Skeletal muscle cell (primary cell): ENCODE data around the gene NID2.

Source experiments
- DNase-seq: peaks from one replicate; pipeline ENCODE4 v3.0.0-alpha.2; 2010; ENCODE audit warnings: low read depth
- H3K4me3 ChIP-seq: 2 replicates; pipeline ENCODE4 v1.5.1; 2011; ENCODE audit warnings: low read depth, mild to moderate bottlenecking, control low read depth, low read length, moderate library complexity

NID2 gene

DNA sequence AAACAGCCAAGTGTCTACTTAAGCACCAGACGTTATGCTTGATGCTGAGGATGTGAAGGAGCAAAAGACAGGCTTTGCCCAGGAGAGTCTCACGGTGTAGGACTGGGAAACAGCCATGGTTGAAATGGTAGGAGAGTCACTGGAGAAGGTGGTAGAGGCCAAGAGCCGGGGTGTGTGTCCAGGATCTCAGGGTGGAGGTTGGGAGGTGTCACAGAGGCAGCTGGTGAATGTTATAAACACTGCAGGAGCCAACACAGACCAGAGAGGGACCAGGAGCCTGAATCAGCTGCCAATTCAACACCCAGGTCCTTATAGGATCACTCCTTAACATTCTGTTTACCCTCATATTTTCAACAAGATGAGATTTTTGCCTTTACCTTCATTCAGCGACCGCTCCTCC, 7.5 kb downstream of the NID2 start:
- no peak overlapping the region for H3K4me3 ChIP-seq
- DNase-seq, result no peak

DNA sequence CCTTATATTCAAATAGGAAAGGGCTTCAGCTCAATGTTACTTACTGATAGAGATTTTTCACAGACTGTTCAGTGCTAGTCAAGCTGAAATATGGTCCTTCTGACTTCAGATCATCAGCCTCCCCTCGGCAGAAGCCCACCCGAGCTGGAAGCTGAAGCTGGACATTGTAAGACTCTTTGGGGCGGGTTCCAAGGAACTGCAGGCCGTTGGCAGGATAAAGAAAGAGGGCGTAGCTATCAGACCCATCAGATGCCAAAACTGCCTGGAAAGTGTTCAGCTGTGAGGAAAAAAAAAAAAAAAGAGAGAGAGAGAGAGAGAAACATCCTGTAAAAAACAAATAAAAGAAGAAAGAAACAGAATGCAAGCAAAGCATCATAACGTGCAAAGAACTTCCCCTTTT, 8.8 kb downstream of the NID2 start:
- DNase-seq, result no peak
- no peak overlapping the region for H3K4me3 ChIP-seq

DNA sequence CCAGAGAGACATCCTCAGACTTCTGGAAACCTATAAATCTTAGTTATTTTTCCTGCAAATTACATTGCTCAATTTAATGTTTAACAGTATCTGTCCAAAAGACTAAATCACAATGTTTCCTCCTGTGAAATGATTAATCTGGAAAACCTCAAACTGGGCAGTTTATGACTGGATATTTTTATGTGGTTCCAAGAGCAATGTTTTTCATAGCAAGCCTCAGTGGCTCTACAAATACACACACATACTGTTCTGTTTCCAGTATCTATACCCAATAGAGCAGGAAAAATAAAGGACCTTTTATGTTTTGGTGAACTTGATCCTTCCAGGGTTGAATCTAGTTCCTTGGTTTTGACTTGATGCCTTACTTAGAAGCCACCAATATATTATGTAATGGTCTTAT, 9.2 kb downstream of the NID2 start:
- no peak for DNase-seq
- H3K4me3 ChIP-seq, result no peak overlapping the region

DNA sequence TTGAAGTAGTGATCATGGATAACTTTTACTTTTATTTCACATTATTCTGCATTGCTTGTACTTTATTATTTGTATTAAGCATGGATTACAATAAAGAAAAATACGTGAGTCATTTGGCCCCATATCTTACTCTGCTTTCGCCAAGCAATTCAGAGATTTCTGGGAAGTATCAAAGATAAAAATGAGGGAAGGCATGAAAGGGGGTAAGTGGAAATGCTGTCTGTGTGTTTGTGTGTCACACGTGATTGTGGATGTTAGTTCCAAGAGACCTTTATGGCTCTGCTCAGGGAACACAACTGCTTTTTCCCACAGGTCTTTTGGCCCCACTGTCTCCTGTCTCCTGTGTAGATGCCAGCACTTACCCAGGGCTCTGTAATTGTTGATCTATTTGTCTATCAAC, 10.5 kb downstream of the NID2 start:
- DNase-seq, result no peak
- H3K4me3 ChIP-seq, result no peak overlapping the region

DNA sequence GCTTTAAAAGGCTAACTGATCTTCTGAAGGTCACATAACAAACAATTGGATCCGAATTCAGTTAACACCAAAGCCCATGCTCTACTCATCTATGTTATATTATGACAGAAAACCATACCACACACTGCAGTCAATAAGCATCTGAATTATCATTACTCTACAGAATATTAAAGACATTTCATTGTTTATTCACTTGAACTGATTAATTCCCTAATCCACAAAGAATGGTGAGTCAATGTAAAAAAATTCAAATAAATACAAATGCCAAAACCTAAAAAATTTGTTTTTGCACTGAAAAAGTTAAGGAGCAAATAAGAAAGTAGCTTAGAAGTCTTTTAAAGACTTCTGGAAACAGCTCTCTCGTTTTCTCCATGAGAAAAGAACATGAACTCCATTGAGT, 13.7 kb downstream of the NID2 start:
- H3K4me3 ChIP-seq, result no peak overlapping the region
- no peak for DNase-seq

DNA sequence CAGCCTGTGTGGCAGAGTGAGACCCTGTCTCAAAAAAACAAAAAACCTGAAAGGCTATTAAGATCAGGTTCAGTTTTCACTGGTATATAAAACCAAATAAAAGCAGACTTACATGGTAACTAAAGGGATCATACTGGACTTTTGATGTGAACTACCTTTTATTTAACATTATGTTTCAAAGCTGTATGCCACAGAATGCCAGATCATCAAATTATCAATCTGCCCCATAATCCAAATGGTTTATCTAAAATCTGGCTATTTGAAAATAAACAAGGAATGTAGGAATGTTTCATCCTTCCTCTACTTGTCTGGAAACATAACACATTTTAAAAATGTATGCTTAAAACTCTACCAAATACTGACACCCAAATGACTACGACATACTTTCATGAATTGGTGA, 14.2 kb downstream of the NID2 start:
- DNase-seq, result no peak

DNA sequence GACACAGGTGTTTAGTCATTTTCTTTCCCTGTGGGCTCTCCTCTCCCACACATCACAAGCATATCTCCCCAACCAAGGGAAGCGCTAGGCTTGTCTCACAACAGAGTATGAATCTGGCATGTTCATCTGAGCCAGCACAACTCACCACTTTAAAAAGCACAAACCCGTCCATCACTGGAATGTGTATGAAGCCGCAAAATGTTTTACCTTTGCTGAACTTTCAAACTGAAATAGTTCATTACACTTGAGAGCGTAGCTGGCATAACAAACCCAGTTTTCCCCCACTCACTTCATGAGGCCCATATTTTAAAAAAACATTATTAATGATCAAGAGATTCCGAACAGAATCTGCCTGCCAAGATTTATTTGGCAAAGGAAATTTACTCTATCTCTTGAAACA, 15.8 kb downstream of the NID2 start:
- no peak overlapping the region for H3K4me3 ChIP-seq
- DNase-seq, result no peak

More for the DNA sequence above, 14.2 kb downstream of the NID2 start:
- H3K4me3 ChIP-seq, result no peak overlapping the region

DNA sequence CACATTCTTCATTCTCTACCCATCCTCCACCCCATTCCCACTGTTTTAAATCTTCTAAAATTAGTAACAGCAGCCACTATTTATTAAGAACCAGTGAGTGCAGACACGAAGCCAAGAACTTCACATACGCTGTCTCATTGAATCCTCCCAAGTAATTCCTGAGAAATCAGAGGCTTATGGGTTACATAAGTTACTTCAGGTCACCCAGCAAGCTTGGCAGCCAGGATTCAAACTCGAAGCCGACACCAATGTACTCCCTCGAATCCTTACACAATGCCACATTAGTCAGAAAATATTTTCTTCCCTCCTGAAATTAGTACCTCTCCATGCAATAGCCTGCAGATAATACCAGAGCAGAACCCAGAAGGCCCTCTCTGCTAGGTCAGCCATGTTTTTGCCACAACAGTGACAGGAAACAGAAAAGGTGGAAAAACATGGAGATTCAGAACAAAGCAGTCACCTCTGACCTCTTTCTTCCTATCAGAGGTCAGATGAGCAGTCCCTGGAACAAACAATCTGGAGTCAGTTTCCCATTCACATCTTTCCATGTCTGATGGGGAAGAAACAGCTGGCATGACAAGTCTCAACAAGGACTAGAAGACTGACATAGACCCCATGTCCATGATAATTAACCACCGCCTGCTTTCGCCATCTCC, 16.4 kb downstream of the NID2 start:
- H3K4me3 ChIP-seq, result no peak overlapping the region
- peak; percentile 83 for DNase-seq

DNA sequence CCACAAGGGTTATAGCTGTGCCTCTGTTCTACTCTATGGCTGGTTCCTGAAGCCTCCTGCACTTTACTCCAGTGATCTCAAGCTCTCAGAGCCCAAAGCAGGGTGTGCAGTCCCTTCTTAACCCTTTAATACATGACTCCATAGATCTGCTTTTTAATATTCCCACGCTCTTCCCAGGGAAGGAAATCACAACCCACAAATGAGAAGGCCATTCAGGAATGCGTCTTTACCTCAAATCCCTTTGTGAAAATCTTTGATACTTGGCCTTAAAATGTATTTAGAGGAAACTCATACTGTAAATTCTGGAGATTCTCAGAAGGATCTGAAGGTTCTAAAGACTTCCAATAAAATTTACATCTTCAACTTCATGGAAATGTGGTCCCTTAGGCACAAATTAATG, 17.0 kb downstream of the NID2 start:
- DNase-seq, result no peak
- no peak overlapping the region for H3K4me3 ChIP-seq

DNA sequence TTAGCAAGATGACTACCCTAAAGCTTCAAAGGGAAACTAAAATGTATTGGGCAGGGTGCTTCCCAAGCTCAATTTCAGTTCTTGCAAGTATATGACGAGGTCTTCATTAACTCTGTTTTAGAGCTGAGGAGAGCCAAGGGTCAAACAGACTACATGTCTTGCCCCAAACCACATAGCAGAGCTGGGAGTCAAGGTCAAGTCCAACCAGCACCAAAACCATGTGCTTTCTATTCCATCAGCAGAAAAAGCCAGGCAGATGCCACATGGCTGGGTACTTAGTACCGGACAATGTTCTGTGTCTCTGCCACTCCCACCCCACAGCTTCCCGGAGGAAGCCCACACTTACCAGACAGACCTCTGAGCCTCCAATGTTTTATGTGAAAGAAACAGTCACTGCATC, 17.6 kb downstream of the NID2 start:
- DNase-seq, result no peak
- no peak overlapping the region for H3K4me3 ChIP-seq

DNA sequence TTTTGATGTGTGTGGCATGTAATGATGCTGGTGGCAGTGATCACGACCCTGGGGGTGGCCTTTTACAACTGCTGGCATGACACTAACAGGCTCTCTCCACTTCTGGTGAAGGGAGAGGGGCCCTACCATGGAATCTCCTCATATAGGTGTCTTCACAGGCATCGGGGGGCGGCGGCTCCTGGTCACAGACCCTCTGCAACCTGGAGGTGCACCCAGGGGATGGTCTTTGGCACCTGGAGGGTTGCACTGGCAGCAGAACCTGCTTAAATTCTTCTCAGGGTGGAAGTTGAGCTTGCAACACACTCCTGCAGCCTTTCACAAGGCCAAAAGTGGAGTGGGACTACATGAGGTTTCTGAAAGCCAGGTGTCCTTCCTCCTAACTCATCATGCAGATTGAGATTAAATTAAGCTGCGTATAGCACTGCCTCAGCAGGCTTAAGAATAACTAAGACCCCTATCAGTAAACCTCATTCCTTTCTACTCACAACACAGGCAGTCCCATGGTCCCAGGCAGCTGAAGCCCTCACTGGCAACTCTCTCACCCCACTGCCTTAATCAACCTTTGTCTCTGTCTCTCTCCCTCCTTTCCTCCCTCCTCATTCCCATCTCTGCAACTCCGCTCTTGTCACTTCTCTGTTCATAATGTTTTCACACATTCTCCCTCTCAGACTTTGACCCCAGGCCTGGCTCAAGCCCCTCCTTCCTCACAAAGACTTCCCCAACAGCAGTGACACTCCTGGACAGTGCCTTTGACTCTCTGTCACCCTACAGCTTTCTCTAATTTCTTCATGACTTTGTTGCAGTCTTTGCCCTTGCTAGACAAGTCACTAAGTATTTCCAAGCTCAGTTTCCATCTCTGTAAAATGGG, 18.9 kb downstream of the NID2 start:
- H3K4me3 ChIP-seq, result no peak overlapping the region
- no peak for DNase-seq

DNA sequence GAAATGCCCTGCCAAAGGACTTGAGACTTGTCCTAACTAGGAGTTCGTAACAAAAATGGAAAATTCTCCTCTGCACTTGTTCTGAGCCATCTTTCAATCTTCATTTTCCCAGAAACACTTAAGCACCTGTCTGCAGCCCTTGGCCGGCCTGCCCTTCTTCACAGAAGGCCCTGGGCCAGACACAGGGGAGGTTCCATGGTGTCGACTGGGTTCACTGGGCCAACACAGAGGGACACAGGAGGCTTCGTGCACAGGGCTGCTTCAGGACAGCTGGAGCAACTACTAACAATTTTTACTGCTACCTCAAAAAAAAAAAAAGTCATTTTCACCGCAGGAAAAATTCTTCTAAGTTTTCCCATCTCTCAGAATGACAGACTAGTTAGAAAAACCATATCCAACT, 19.6 kb downstream of the NID2 start:
- H3K4me3 ChIP-seq, result no peak overlapping the region
- DNase-seq, result no peak

DNA sequence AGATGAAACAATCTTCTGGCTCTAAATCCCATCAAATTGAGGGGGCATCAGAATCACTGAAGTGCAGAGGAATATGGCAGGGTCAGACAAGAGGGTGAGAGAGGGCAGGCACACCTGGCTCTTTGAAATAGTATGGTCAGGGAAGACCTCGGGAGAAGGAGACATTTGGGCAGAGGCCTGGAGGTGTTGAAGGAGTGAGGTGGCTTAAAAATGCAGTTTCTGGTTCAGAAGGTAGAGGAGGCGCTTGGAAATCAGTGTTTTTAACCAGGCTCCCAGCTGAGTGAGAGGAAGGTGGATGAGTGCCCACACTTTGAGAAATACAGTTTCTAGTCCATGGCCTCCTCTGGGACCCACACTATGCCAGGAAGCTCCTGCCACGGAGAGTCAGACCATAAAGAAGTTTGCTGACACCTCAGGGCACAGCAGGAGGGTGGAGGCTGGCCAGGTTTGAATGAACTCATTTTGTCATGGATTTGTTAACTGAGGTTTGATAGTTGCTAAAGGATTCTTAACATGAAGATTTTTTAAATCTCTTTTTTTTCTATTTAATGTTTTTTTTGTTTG, 20.1 kb downstream of the NID2 start:
- no peak for DNase-seq
- no peak overlapping the region for H3K4me3 ChIP-seq

DNA sequence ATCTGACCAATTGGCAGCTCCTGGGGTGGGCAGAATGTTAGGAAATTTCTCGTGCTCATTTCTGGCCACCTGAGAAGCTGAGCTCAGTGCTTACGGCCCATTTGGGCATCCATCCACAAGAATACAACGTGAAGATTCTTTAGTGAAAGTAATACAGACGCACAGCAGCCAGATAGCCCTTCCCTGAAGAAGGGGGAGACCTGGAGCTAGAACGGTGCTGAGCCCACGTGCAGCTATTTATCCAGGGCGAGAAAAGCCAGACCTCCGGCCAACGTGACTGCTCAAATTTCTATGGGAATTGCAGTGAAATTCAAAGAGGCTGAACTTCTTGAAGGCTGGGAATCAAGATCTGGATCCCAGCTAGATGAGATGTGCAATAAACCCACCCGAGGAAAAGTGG, 20.7 kb downstream of the NID2 start:
- H3K4me3 ChIP-seq, result no peak overlapping the region

DNA sequence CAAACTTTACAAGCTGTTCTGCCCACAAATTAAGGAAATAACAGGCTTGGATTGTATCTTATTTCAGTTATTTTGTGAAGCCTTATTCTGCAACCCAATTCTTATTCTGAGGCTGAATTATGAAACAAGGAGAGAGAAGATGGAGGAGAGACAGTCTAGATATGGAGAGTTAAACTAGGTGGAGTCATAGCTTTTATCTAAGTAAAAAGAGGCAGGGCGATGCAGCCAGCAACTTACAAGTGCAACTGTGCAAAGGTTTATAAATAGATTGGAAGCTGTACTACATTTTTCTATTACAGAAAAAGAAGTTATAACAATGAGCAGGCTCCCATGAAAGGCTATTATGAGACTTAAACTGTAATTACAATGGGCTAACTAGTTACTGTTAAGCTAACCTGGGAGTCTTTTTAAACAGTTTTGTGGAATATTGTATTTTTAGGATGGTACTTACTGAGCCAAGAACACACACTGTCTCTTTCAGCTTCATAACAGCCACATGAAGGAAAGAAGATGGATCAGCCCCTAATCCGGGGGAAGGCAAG, 22.4 kb downstream of the NID2 start:
- no peak overlapping the region for H3K4me3 ChIP-seq
- no peak for DNase-seq

More for the DNA sequence above, 20.7 kb downstream of the NID2 start:
- no peak for DNase-seq

DNA sequence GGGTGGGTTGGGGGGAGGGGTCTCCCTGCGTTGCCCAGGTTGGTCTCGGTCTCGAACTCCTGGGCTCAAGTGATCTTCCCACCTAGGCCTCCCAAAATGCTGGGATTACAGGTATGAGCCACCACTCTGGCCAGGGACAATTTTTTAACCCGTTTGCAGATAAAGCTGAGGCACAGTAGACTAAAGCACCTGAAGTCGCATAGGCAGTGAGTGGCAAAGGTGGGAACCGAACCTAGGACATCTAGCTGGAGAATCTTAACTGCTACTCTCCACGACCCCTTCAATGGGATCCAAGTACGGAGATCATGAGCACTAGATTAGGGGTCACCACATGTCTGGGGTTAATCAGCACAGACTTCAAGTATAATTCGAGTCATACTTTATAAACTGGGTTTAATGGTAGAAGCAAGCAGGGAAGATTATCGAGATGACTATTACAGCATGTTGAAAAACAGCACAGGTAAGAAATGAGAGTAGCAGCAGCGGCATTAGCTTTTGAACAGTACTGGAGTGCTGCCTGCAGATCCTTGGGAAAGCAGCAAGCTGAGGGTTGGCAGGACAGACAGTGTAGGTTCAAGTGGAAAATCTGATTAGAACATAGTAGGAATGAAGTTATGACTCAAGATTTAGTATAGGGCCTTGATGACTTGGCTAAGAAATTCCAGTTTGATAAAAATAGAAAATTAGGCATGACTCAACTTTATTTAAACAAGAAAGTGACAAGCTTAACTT, 23.9 kb downstream of the NID2 start:
- DNase-seq, result no peak
- no peak overlapping the region for H3K4me3 ChIP-seq

DNA sequence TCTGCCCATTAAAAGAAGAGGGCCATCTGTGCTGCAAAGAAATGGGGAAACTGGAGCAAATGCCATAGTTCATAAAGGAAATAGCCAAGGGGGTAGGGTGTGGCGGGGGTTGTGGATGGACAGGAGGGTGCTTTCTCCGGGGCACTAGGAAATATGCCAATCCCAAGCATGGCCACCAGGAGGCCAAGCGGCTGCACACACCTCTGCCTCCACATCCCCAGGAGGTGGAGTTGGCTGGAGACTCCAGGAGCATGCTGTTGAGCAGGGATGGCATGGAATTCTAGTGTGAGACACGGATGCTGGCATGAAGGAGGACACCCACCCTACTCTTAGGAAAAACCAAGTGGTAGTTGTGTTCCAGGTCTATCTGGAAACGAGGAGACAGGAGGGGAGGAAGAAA, 25.2 kb downstream of the NID2 start:
- no peak overlapping the region for H3K4me3 ChIP-seq
- no peak for DNase-seq

DNA sequence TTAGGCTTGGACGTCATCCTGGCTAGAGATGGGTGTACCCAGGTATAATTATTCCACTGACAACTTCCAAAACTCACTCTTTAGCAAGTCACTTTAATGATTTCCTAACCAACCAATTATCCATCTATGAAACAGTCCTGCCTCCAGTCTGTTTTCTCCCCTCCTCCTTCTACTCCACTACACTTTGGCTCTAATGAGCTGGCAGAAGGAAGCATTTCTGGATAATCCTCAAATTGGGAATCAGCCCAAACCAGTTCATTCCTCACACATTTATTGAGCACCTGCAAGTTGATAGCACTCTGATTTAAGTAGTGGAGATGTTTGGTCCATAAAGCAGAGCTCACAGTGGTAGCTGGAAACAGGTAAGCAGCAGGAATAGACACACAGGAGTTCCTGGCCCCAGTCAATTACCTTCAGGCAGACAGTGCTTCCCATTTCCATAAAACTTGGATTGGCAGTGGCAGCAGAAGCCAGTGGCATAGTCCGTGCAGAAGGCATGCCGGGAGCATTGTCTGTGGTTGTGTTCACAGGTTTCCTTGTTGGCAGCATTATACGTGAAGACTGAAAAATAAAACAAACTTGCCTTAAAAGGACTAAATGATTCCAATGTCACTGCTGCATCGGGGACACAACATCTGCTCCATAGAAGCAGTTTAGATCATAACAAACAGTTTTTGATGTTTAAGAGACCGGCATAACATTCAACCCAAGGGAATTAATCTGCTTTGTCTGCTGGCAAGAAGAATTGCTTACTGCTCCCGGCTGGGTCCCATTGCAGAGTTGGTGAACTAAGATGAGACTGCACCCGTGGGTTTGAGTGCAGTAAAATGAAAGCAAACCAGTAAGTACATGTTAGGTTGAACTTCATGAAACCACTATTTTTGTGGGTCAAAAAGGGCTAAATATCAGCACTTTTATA, 26.2 kb downstream of the NID2 start:
- no peak overlapping the region for H3K4me3 ChIP-seq
- DNase-seq, result no peak

DNA sequence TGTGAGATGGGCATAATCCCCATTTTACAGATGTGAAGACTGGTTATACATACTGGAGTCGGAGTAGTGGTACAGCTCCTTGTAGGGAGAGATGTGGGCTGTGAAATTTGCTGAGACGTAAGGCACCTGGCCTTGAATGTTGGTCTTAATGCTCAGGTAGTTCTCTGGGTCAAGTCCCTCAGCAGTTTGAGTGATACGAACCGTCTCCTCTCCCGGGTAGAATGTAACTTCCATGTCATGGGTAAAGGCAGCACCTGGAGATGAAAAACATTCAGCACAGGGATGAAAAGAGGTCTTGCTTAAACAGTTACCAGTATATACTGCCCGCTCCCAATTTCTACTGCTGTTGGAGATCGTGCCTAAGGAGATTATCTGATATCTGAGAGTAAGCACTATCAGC, 28.3 kb downstream of the NID2 start:
- no peak for DNase-seq
- no peak overlapping the region for H3K4me3 ChIP-seq
